GM23338 (cell line): ENCODE results near the gene DMRTA2. TPM values are rescaled to one million over a fixed set of nuclear protein-coding genes. Genes with fewer than 3 reads are reported as not detected.

Experiments
- ATAC-seq: fragments of 200-7000 bp; cut with Tn5 transposase; 3 replicates; pipeline ENCODE4 v1.9.1; 2020
- DNase-seq: peaks from one replicate; pipeline ENCODE4 v3.0.0-alpha.2; 2015; ENCODE audit warnings: low spot score
- H2AFZ ChIP-seq: fragments of 200-600 bp; sonication (generic); 2 replicates; pipeline ENCODE4 v1.8.0; 2016; ENCODE audit warnings: antibody characterized with exemption, mild to moderate bottlenecking, moderate library complexity
- H3F3A ChIP-seq: fragments of 200-600 bp; sonication (generic); replicated peaks from 2 replicates; pipeline ENCODE4 v1.8.0; 2017; ENCODE audit warnings: antibody characterized with exemption, mixed run types, low read depth
- H3K27ac ChIP-seq: fragments of 200-600 bp; sonication (generic); 2 replicates; pipeline ENCODE4 v1.6.1; 2016; ENCODE audit warnings: low read depth
- H3K27me3 ChIP-seq: fragments of 200-600 bp; sonication (generic); 2 replicates; pipeline ENCODE4 v1.8.0; 2016; ENCODE audit warnings: mild to moderate bottlenecking, mixed run types, moderate library complexity; ENCODE audit not compliant: insufficient read depth
- H3K36me3 ChIP-seq: fragments of 200-600 bp; sonication (generic); 2 replicates; pipeline ENCODE4 v1.8.0; 2016; ENCODE audit warnings: mild to moderate bottlenecking; ENCODE audit not compliant: insufficient read depth
- H3K4me1 ChIP-seq: fragments of 200-600 bp; sonication (generic); 2 replicates; pipeline ENCODE4 v1.8.0; 2016; ENCODE audit warnings: mild to moderate bottlenecking, moderate library complexity; ENCODE audit not compliant: insufficient read depth
- H3K4me2 ChIP-seq: fragments of 200-600 bp; sonication (generic); 2 replicates; pipeline ENCODE4 v1.7.1; 2017; ENCODE audit warnings: mixed run types
- H3K4me3 ChIP-seq: fragments of 200-600 bp; sonication (generic); 2 replicates; pipeline ENCODE4 v1.6.1; 2016; ENCODE audit warnings: mixed run types
- H3K79me2 ChIP-seq: fragments of 200-600 bp; sonication (generic); replicated peaks from 2 replicates; pipeline ENCODE4 v1.8.0; 2017; ENCODE audit warnings: mild to moderate bottlenecking; ENCODE audit not compliant: insufficient read depth
- H3K9me2 ChIP-seq: fragments of 200-600 bp; sonication (generic); 2 replicates; pipeline ENCODE4 v1.8.0; 2017; ENCODE audit not compliant: insufficient read depth
- H4K20me1 ChIP-seq: fragments of 200-600 bp; sonication (generic); replicated peaks from 2 replicates; pipeline ENCODE4 v1.8.0; 2017; ENCODE audit warnings: mild to moderate bottlenecking; ENCODE audit not compliant: insufficient read depth
- H3K27ac Mint-ChIP-seq: 2 replicates; pipeline ENCODE4 v1.8.0; 2020; ENCODE audit warnings: inconsistent platforms, mild to moderate bottlenecking, moderate library complexity, mixed read lengths
- H3K27me3 Mint-ChIP-seq: 3 replicates; pipeline ENCODE4 v1.8.0; 2022; ENCODE audit warnings: low read depth, mild to moderate bottlenecking, moderate library complexity, mixed read lengths, inconsistent platforms; ENCODE audit not compliant: insufficient read depth, poor library complexity
- H3K36me3 Mint-ChIP-seq: 3 replicates; pipeline ENCODE4 v1.8.0; 2021; ENCODE audit warnings: low read depth, mild to moderate bottlenecking, inconsistent platforms, moderate library complexity, mixed read lengths
- H3K4me1 Mint-ChIP-seq: 3 replicates; pipeline ENCODE4 v1.8.0; 2020; ENCODE audit warnings: mild to moderate bottlenecking, inconsistent platforms, mixed read lengths
- H3K4me3 Mint-ChIP-seq: 3 replicates; pipeline ENCODE4 v1.8.0; 2021; ENCODE audit warnings: moderate library complexity, mild to moderate bottlenecking, inconsistent platforms, mixed read lengths
- H3K9me3 Mint-ChIP-seq: 3 replicates; pipeline ENCODE4 v1.8.0; 2020; ENCODE audit warnings: moderate library complexity, mild to moderate bottlenecking, inconsistent platforms, mixed read lengths
- ETS1 ChIP-seq: IDR thresholded peaks from 2 replicates; pipeline ENCODE4 v1.6.1; 2016; ENCODE audit warnings: antibody characterized with exemption
- EZH2 ChIP-seq: fragments of 200-600 bp; sonication (generic); IDR thresholded peaks from one replicate; pipeline ENCODE4 v1.8.0; 2017; ENCODE audit warnings: antibody characterized with exemption, mild to moderate bottlenecking, low read depth; ENCODE audit not compliant: unreplicated experiment
- EZH2phosphoT487 ChIP-seq: fragments of 200-600 bp; sonication (generic); IDR thresholded peaks from one replicate; pipeline ENCODE4 v1.8.1; 2018; ENCODE audit warnings: antibody characterized with exemption; ENCODE audit not compliant: unreplicated experiment
- JUNB ChIP-seq: IDR thresholded peaks from one replicate; pipeline ENCODE4 v1.6.1; 2016; ENCODE audit warnings: antibody characterized with exemption; ENCODE audit not compliant: unreplicated experiment
- NANOG ChIP-seq: IDR thresholded peaks from 2 replicates; pipeline ENCODE4 v1.6.1; 2016; ENCODE audit warnings: antibody characterized with exemption, borderline replicate concordance
- POLR2AphosphoS5 ChIP-seq: IDR thresholded peaks from 2 replicates; pipeline ENCODE4 v1.6.1; 2016; ENCODE audit warnings: antibody characterized with exemption, low read depth
- REST ChIP-seq: IDR thresholded peaks from one replicate; pipeline ENCODE4 v1.6.1; 2018; ENCODE audit warnings: antibody characterized with exemption; ENCODE audit not compliant: unreplicated experiment
- STAT1 ChIP-seq: IDR thresholded peaks from one replicate; pipeline ENCODE4 v1.6.1; 2016; ENCODE audit warnings: antibody characterized with exemption; ENCODE audit not compliant: unreplicated experiment
- polyA plus RNA-seq: library from polyadenylated mRNA; unstranded; fragments of >200 nt; fragmentation: Nextera tagmentation; extraction: Ambion mirVana; gene quantifications from 2 replicates; pipeline ENCODE4 v1.2.1, GENCODE V29; 2016
- total RNA-seq: library from RNA; depleted of rRNA; stranded (reverse); fragments of >200 nt; shearing (Covaris generic); gene quantifications from 2 replicates; pipeline ENCODE4 v1.2.3, GENCODE V29; 2014

The DMRTA2 gene
- total and polyA plus RNA-seq, 2 experiments from 2014 or later, result 0.07 TPM; not detected in 1

GRCh38 chr1:50424884-50425375 is 1.7 kb upstream of the DMRTA2 start:
- no peaks in the 10 kb centered on the region for H3K9me2 ChIP-seq
- H3K9me3 Mint-ChIP-seq, result peaks cover 6% of the 10 kb centered on the region
- H3K27ac Mint-ChIP-seq, result no peak overlapping the region
- H3K27me3 Mint-ChIP-seq, result peaks cover 99% of the 10 kb centered on the region
- TF ChIP-seq EZH2 (peak; percentile 82), EZH2phosphoT487 (peak; percentile 53), NANOG (no peak)
- ATAC-seq (no peak), DNase-seq (peak; percentile 33)
- peaks cover 4% of the 10 kb centered on the region; the same call in 2 of the 3 replicates for H3K36me3 Mint-ChIP-seq
- H3K4me3 Mint-ChIP-seq, result peak overlapping the region; percentile 76
- no peaks in the 10 kb centered on the region for H3K79me2 ChIP-seq
- H3K27ac ChIP-seq, result no peak overlapping the region
- peak overlapping the region; percentile 93; the same call in 1 of the 2 replicates for H3K4me2 ChIP-seq
- H3K36me3 ChIP-seq, result no peaks in the 10 kb centered on the region; the same call in 1 of the 2 replicates
- H4K20me1 ChIP-seq, result peaks cover 46% of the 10 kb centered on the region
- H3F3A ChIP-seq, result peaks cover 14% of the 10 kb centered on the region; the same call in 1 of the 2 replicates
- no peak overlapping the region for H2AFZ ChIP-seq
- peak overlapping the region; percentile 75; the same call in 1 of the 2 replicates for H3K4me3 ChIP-seq
- H3K4me1 Mint-ChIP-seq, result peaks cover 58% of the 10 kb centered on the region
- H3K4me1 ChIP-seq, result peaks cover 38% of the 10 kb centered on the region
- H3K27me3 ChIP-seq, result peaks cover 100% of the 10 kb centered on the region

- H3K4me1 Mint-ChIP-seq, result peaks cover 62% of the 10 kb centered on the region
- no peak for ATAC-seq
- Histone ChIP-seq H3K9me2 (no peaks in the 10 kb centered on the region), H3K79me2 (no peaks in the 10 kb centered on the region), H3K4me1 (peaks cover 37% of the 10 kb centered on the region), H4K20me1 (peaks cover 42% of the 10 kb centered on the region), H2AFZ (no peak overlapping the region), H3K4me3 (peak overlapping the region; percentile 75), H3K4me2 (peak overlapping the region; percentile 93), H3F3A (peaks cover 17% of the 10 kb centered on the region; the same call in 1 of the 2 replicates), H3K36me3 (no peaks in the 10 kb centered on the region; the same call in 1 of the 2 replicates), H3K27me3 (peaks cover 100% of the 10 kb centered on the region), H3K27ac (no peak overlapping the region)
- H3K4me3 Mint-ChIP-seq, result peak overlapping the region; percentile 76
- peak; percentile 52 for DNase-seq
- peaks cover 4% of the 10 kb centered on the region; the same call in 2 of the 3 replicates for H3K36me3 Mint-ChIP-seq
- TF ChIP-seq JUNB, result no peak
- TF ChIP-seq EZH2phosphoT487, result peak; percentile 55
- TF ChIP-seq POLR2AphosphoS5, result no peak
- TF ChIP-seq EZH2, result peak; percentile 99
- peaks cover 99% of the 10 kb centered on the region for H3K27me3 Mint-ChIP-seq
- H3K27ac Mint-ChIP-seq, result no peak overlapping the region
- H3K9me3 Mint-ChIP-seq, result peaks cover 6% of the 10 kb centered on the region
Observed at GRCh38 chr1:50424045-50424883, 1.0 kb upstream of the DMRTA2 start.

- peak overlapping the region; percentile 86 for H2AFZ ChIP-seq
- peak; percentile 87 for DNase-seq
- peak overlapping the region; percentile 76 for H3K4me3 Mint-ChIP-seq
- peaks cover 62% of the 10 kb centered on the region for H3K4me1 Mint-ChIP-seq
- no peaks in the 10 kb centered on the region for H3K9me2 ChIP-seq
- H3K27ac Mint-ChIP-seq, result no peak overlapping the region
- no peaks in the 10 kb centered on the region; the same call in 1 of the 2 replicates for H3K36me3 ChIP-seq
- H3K27ac ChIP-seq, result no peak overlapping the region
- peaks cover 100% of the 10 kb centered on the region for H3K27me3 ChIP-seq
- ATAC-seq, result peak; percentile 6
- H3K4me3 ChIP-seq, result peak overlapping the region; percentile 75
- peaks cover 6% of the 10 kb centered on the region for H3K9me3 Mint-ChIP-seq
- peaks cover 36% of the 10 kb centered on the region for H4K20me1 ChIP-seq
- peaks cover 37% of the 10 kb centered on the region for H3K4me1 ChIP-seq
- H3K36me3 Mint-ChIP-seq, result peaks cover 4% of the 10 kb centered on the region; the same call in 2 of the 3 replicates
- no peaks in the 10 kb centered on the region for H3K79me2 ChIP-seq
- H3K27me3 Mint-ChIP-seq, result peaks cover 96% of the 10 kb centered on the region
- peak overlapping the region; percentile 93 for H3K4me2 ChIP-seq
- peaks cover 17% of the 10 kb centered on the region; the same call in 1 of the 2 replicates for H3F3A ChIP-seq
- TF ChIP-seq EZH2phosphoT487 (no peak), POLR2AphosphoS5 (no peak), STAT1 (no peak), REST (no peak), ETS1 (no peak)
Observed at GRCh38 chr1:50423670-50424000, 392 bp upstream of the DMRTA2 start.
